Neuronal stem cell (in vitro differentiated cells): ENCODE results near the gene MAPKBP1.

Source experiments
- DNase-seq: peaks from one replicate; pipeline ENCODE4 v3.0.0-alpha.2; 2013; ENCODE audit warnings: low spot score
- H2AFZ ChIP-seq: one replicate; pipeline ENCODE4 v1.6.1; 2013; ENCODE audit warnings: mild to moderate bottlenecking, low read length, inconsistent platforms
- H2AK5ac ChIP-seq: 2 replicates; pipeline ENCODE4 v1.6.1; 2013; ENCODE audit warnings: low read depth, mild to moderate bottlenecking, inconsistent platforms, low read length, moderate library complexity, mixed read lengths
- H2BK120ac ChIP-seq: 2 replicates; pipeline ENCODE4 v1.6.1; 2013; ENCODE audit warnings: low read depth, mild to moderate bottlenecking, inconsistent platforms, low read length, moderate library complexity, mixed read lengths
- H2BK12ac ChIP-seq: one replicate; pipeline ENCODE4 v1.6.1; 2013; ENCODE audit warnings: low read length, inconsistent platforms
- H2BK15ac ChIP-seq: 2 replicates; pipeline ENCODE4 v1.6.1; 2013; ENCODE audit warnings: mild to moderate bottlenecking, low read length, inconsistent platforms, mixed read lengths
- H2BK5ac ChIP-seq: one replicate; pipeline ENCODE4 v1.6.1; 2013; ENCODE audit warnings: inconsistent platforms, mild to moderate bottlenecking, low read length, moderate library complexity
- H3K14ac ChIP-seq: one replicate; pipeline ENCODE4 v1.6.1; 2013; ENCODE audit warnings: low read length, inconsistent platforms
- H3K18ac ChIP-seq: 2 replicates; pipeline ENCODE4 v1.6.1; 2013; ENCODE audit warnings: low read length, inconsistent platforms
- H3K23ac ChIP-seq: 2 replicates; pipeline ENCODE4 v1.6.1; 2013; ENCODE audit warnings: low read depth, mild to moderate bottlenecking, mixed read lengths, low read length, inconsistent platforms; ENCODE audit not compliant: poor library complexity
- H3K27ac ChIP-seq: replicated peaks from 3 replicates; pipeline ENCODE4 v1.5.1; 2013; ENCODE audit warnings: low read length, inconsistent platforms
- H3K27me3 ChIP-seq, 3 experiments: 2 replicates each; pipeline ENCODE4 v1.6.1; 2013; ENCODE audit warnings: low read length in 3 of 3, mild to moderate bottlenecking in 2 of 3, inconsistent platforms in 1 of 3, low read depth in 1 of 3, mixed read lengths in 1 of 3, moderate library complexity in 1 of 3; ENCODE audit not compliant: control insufficient read depth in 3 of 3, insufficient read depth in 3 of 3
- H3K36me3 ChIP-seq, 2 donors: replicated peaks in 1 of 2; 2 replicates each; pipeline ENCODE4 v1.6.1; 2013; ENCODE audit warnings: low read length in 2 of 2; ENCODE audit not compliant: control insufficient read depth in 2 of 2, insufficient read depth in 2 of 2
- H3K4ac ChIP-seq: 2 replicates; pipeline ENCODE4 v1.6.1; 2013; ENCODE audit warnings: inconsistent platforms, mild to moderate bottlenecking, low read length, moderate library complexity
- H3K4me1 ChIP-seq, 2 donors: 1 replicate in 1 of 2; 2 replicates in 1 of 2; pipeline ENCODE4 v1.6.1; 2013; ENCODE audit warnings: low read length in 2 of 2, low read depth in 1 of 2; ENCODE audit not compliant: control insufficient read depth in 2 of 2, insufficient read depth in 1 of 2
- H3K4me2 ChIP-seq: one replicate; pipeline ENCODE4 v1.6.1; 2013; ENCODE audit warnings: mild to moderate bottlenecking, low read length, inconsistent platforms; ENCODE audit not compliant: insufficient read depth, poor library complexity, severe bottlenecking
- H3K4me3 ChIP-seq, 2 donors: 2 replicates each; pipeline ENCODE4 v1.5.1; 2013; ENCODE audit warnings: low read length in 2 of 2, mild to moderate bottlenecking in 2 of 2, inconsistent platforms in 1 of 2, moderate library complexity in 1 of 2
- H3K79me1 ChIP-seq: one replicate; pipeline ENCODE4 v1.6.1; 2013; ENCODE audit warnings: low read depth, mild to moderate bottlenecking, inconsistent platforms, low read length, moderate library complexity
- H3K9ac ChIP-seq: one replicate; pipeline ENCODE4 v1.6.1; 2013; ENCODE audit warnings: mild to moderate bottlenecking, low read depth, low read length, inconsistent platforms; ENCODE audit not compliant: poor library complexity
- H3K9me3 ChIP-seq, 2 donors: replicated peaks in 1 of 2; 2 replicates each; pipeline versions ENCODE3 to v1.6.1; 2013; ENCODE audit warnings: low read length in 2 of 2, mild to moderate bottlenecking in 2 of 2, inconsistent platforms in 1 of 2, low read depth in 1 of 2, mixed read lengths in 1 of 2, moderate library complexity in 1 of 2; ENCODE audit not compliant: control insufficient read depth in 2 of 2, insufficient read depth in 1 of 2
- H4K8ac ChIP-seq: one replicate; pipeline ENCODE4 v1.6.1; 2013; ENCODE audit warnings: low read depth, mild to moderate bottlenecking, inconsistent platforms, low read length, moderate library complexity
- H4K91ac ChIP-seq: one replicate; pipeline ENCODE4 v1.6.1; 2013; ENCODE audit warnings: low read length, low read depth, mild to moderate bottlenecking, inconsistent platforms; ENCODE audit not compliant: poor library complexity
- WGBS, 2 donors: extraction: QIAGEN DNeasy Blood & Tissue Kit; methylation state at CpG; one replicate each; pipeline ENCODE4 v1.1.7; 2013; ENCODE audit warnings: missing lambda C conversion rate in 2 of 2, mixed read lengths in 1 of 2; ENCODE audit not compliant: insufficient read length in 2 of 2, insufficient replicate concordance in 1 of 2; ENCODE audit errors: extremely low coverage in 2 of 2; 5-methylcytosine and 5-hydroxymethylcytosine counted together

MAPKBP1 gene

DNA sequence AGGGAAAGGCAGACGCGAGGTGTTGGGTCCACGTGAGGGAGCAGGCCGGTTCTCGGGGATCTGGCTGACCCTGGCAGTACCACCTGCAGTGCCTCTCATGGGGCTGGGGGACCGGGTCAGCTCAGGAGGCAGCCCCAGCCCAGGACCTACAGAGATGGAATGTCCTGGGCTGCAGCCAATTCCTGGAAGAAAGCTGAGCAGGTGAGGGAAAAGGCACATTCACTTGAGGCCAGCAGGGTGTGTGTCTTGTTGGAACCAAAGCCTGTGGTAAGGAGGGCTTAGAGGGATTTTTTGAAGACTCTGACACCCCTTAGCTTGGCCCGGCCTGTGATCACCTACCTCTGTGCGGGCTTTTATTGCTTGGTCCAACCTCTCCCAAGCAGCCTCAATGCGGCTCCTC, 80.2 kb downstream of the MAPKBP1 start:
- Histone ChIP-seq H4K8ac (no peak overlapping the region), H3K4ac (no peak overlapping the region), H3K4me2 (no peak overlapping the region), H3K18ac (peak overlapping the region; percentile 91), H4K91ac (no peak overlapping the region), H3K27me3 (no peaks in the 10 kb centered on the region), H2BK120ac (no peak overlapping the region), H2BK12ac (no peak overlapping the region), H3K4me1 (peaks cover 5 to 11% of the 10 kb centered on the region in 2 donors), H2BK5ac (no peak overlapping the region), H3K79me1 (peaks cover 2% of the 10 kb centered on the region), H2AK5ac (no peak overlapping the region), H2AFZ (no peak overlapping the region), H3K36me3 (no peaks in the 10 kb centered on the region), H3K9ac (no peak overlapping the region), H3K4me3 (no peak overlapping the region), H2BK15ac (no peak overlapping the region), H3K9me3 (no peaks in the 10 kb centered on the region), H3K14ac (no peak overlapping the region), H3K27ac (no peak overlapping the region), H3K23ac (no peak overlapping the region)
- WGBS, 2 donors, result no CpG with 5 or more reads among the region's 9 CpGs
- DNase-seq, result no peak

DNA sequence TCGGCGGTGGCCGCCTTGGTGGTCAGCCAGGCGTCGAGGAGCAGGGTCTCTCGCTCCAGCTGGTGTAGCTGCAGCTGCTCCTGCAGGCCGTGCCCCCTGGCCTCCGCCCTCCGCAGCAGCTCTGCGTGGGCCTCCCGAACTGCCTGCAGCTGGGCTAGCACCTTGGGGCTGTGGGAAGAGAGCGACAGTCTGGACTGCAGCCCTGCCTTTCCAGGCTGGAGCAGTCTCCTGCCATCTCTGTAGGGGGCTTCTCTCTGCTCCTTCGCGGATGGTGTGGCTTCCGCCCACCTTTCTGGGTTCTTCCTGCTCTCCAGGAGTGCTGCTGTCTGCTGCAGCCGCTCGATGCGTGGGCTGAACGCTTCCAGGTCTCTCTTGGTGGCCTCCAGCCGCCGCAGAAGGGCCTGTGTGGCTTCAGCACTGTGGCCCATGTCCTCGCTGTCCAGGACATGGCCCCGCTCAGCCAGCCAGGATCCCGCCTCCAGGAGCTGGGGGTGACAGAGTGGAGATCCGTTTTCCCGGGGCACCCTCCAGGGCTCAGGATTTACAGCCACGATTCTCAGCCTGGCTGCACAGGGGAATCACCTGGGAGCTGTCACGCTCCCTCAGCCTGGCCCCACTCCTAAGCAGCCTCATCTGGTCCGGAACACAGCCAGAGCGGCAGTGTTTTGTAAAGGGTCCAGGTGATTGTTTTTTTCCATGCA, 81.1 kb downstream of the MAPKBP1 start:
- H3K9me3 ChIP-seq, result no peaks in the 10 kb centered on the region
- H3K4me2 ChIP-seq, result no peak overlapping the region
- peak overlapping the region; percentile 92 for H2AK5ac ChIP-seq
- no CpG with 5 or more reads among the region's 30 CpGs for WGBS, 2 donors
- H3K4ac ChIP-seq, result peak overlapping the region; percentile 76
- H3K27ac ChIP-seq, result no peak overlapping the region
- peak overlapping the region; percentile 66 for H2BK5ac ChIP-seq
- no peak overlapping the region for H3K4me3 ChIP-seq
- H3K18ac ChIP-seq, result peak overlapping the region; percentile 91
- H3K9ac ChIP-seq, result peak overlapping the region; percentile 72
- H2BK12ac ChIP-seq, result no peak overlapping the region
- no peak for DNase-seq
- H3K14ac ChIP-seq, result peak overlapping the region; percentile 94
- H3K27me3 ChIP-seq, result no peaks in the 10 kb centered on the region
- no peak overlapping the region for H4K91ac ChIP-seq
- peak overlapping the region; percentile 91 for H3K23ac ChIP-seq
- peak overlapping the region; percentile 64 for H2AFZ ChIP-seq
- peak overlapping the region; percentile 86 for H4K8ac ChIP-seq
- peak overlapping the region; percentile 89 for H2BK15ac ChIP-seq
- peaks cover 2% of the 10 kb centered on the region for H3K79me1 ChIP-seq
- H3K4me1 ChIP-seq, result peaks cover 10 to 12% of the 10 kb centered on the region in 2 donors
- H3K36me3 ChIP-seq, result no peaks in the 10 kb centered on the region
- no peak overlapping the region for H2BK120ac ChIP-seq

DNA sequence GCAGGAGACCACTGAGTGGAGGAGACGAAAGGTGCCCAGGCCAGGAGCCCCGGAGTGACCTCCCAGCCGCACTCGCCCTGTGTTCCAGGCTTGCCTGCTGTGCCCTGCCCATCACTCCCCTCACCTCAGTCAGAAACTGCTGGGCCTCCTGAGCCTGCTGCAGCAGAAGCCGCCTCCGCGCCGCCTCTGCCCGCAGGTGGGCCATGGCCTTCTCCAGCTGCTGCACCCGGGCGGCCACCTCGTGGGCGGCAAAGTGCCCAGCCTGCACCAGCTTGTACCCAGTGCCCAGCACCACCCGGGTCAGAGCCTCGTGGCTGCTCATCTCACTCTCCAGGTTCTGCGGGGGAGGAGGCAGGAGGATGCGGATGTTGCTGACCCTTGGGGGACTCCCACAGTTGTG, 82.0 kb downstream of the MAPKBP1 start:
- Histone ChIP-seq H4K91ac (peak overlapping the region; percentile 81), H3K36me3 (no peaks in the 10 kb centered on the region), H3K18ac (peak overlapping the region; percentile 58), H2AFZ (no peak overlapping the region), H2BK15ac (peak overlapping the region; percentile 67), H2AK5ac (peak overlapping the region; percentile 78), H3K27me3 (no peaks in the 10 kb centered on the region), H2BK12ac (no peak overlapping the region), H3K4me1 (peaks cover 10 to 12% of the 10 kb centered on the region in 2 donors), H4K8ac (no peak overlapping the region), H3K4ac (no peak overlapping the region), H3K9ac (peak overlapping the region; percentile 37), H3K79me1 (peaks cover 2% of the 10 kb centered on the region), H3K4me2 (no peak overlapping the region), H2BK5ac (no peak overlapping the region), H3K23ac (no peak overlapping the region), H2BK120ac (no peak overlapping the region), H3K9me3 (peaks cover 0 to 3% of the 10 kb centered on the region in 2 donors), H3K14ac (peak overlapping the region; percentile 64), H3K27ac (no peak overlapping the region), H3K4me3 (no peak overlapping the region)
- DNase-seq, result no peak
- no CpG with 5 or more reads among the region's 17 CpGs for WGBS, 2 donors

GRCh38 chr15:41856716-41857115, 82.4 kb downstream of the MAPKBP1 start:
- H3K23ac ChIP-seq, result no peak overlapping the region
- H3K27me3 ChIP-seq, result no peaks in the 10 kb centered on the region
- H3K4me1 ChIP-seq, result peaks cover 10 to 13% of the 10 kb centered on the region in 2 donors
- H3K18ac ChIP-seq, result peak overlapping the region; percentile 90
- H2AK5ac ChIP-seq, result peak overlapping the region; percentile 78
- no peak for DNase-seq
- peak overlapping the region; percentile 30 for H3K9ac ChIP-seq
- H3K4ac ChIP-seq, result no peak overlapping the region
- no peak overlapping the region for H2BK12ac ChIP-seq
- no peak overlapping the region for H4K91ac ChIP-seq
- H3K27ac ChIP-seq, result no peak overlapping the region
- no peaks in the 10 kb centered on the region for H3K36me3 ChIP-seq
- WGBS, 2 donors, result no CpG with 5 or more reads among the region's 12 CpGs
- no peak overlapping the region for H3K4me2 ChIP-seq
- H2AFZ ChIP-seq, result no peak overlapping the region
- H2BK15ac ChIP-seq, result peak overlapping the region; percentile 67
- H2BK5ac ChIP-seq, result no peak overlapping the region
- no peak overlapping the region for H3K4me3 ChIP-seq
- no peak overlapping the region for H3K14ac ChIP-seq
- peaks cover 2% of the 10 kb centered on the region for H3K79me1 ChIP-seq
- H4K8ac ChIP-seq, result no peak overlapping the region
- H2BK120ac ChIP-seq, result no peak overlapping the region
- peaks cover 0 to 3% of the 10 kb centered on the region in 2 donors for H3K9me3 ChIP-seq
